ENCODE results near the gene NOP14. TPM values are rescaled to one million over a fixed set of nuclear protein-coding genes. Genes with fewer than 3 reads are reported as not detected.

The NOP14 gene
- total RNA-seq, 4 donors from 2014 or later, result 22.6 to 31.3 (median 24.7) TPM

DNA sequence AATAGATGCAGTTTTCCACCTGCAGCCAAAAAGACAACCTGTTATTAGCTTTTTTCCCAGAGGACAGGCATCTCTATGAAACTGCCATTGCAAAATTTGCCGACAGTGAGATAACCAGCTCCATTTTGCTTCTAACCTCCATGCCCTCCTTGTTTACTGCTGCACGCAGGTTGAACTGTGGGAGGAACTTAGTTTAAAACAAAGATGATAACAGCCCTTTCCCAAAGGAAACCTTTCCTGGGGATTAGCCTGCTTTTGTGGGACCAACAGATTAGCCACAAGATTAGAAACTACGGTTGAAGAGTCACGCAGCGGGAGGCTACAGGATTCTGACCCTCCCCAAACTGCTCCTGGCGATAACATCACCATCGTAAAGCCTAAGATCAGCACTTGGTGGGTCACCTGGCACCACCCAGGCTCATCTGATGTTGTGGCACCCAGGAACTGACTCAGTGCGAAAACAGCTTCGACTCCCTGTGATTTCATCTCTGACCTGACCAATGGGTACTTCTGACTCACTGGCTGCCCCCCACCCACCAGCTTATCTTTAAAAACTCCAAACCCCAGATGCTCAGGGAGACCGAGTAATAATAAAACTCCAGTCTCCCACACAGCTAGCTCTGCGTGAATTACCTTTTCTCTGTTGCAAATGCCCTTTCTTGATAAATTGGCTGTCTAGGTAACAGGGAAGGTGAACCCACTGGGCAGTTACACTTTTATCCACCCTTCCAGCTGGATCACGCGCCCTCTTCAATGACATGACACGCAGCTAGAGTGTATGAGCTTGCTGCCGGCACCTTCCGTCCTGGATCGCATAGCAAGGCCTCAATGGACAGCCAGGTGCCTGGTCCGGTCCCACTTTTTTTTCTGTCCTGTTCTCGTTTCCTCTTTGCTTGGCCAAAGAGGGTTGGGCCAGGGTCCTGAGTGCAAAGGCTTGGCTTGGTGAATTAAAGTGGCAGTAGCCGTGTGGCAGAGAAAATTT, 27.2 kb downstream of the NOP14 start:
- intact Hi-C loops (cut with DNase I), result loop anchor here (5.0 kb wide), 1 partner anchor 174 kb away; no protein-coding TSS in a partner anchor
- H3K4me3 ChIP-seq, result peak overlapping the region; percentile 86 to 97 (median 91)
- H3K36me3 ChIP-seq, result peaks cover 20 to 49% (median 25%) of the 10 kb centered on the region in 3 donors
- peaks cover 35 to 74% (median 47%) of the 10 kb centered on the region in 3 donors for H3K4me1 ChIP-seq
- WGBS, 2 donors, result 54 to 74% methylated on average over 14 to 20 of the region's 20 CpGs
- DNase-seq, result no peak
- TF ChIP-seq CTCF (IDR thresholded peaks at IDR 0.05) (no peak), POLR2A (IDR thresholded peaks at IDR 0.05) (no peak)
- no peaks in the 10 kb centered on the region for H3K27me3 ChIP-seq
- H3K9me3 ChIP-seq, result no peaks in the 10 kb centered on the region
- peak overlapping the region; percentile 93 to 98 (median 95) for H3K27ac ChIP-seq

- TF ChIP-seq CTCF (IDR thresholded peaks at IDR 0.05) (peak in 3 of 6 experiments; percentile 22 to 31 (median 25)), POLR2A (IDR thresholded peaks at IDR 0.05) (peak; percentile 31 to 99 (median 92))
- DNase-seq, result peak; percentile 70
- Histone ChIP-seq H3K36me3 (peaks cover 11 to 49% (median 25%) of the 10 kb centered on the region in 3 donors), H3K4me1 (peaks cover 35 to 81% (median 49%) of the 10 kb centered on the region in 3 donors), H3K27me3 (no peaks in the 10 kb centered on the region), H3K27ac (peak overlapping the region; percentile 93 to 98 (median 95)), H3K9me3 (no peaks in the 10 kb centered on the region), H3K4me3 (peak overlapping the region; percentile 86 to 97 (median 91))
- intact Hi-C loops (cut with DNase I), result loop anchor here (5.0 kb wide), 1 partner anchor 173 kb away; no protein-coding TSS in a partner anchor
- 3 to 20% methylated on average over 1 to 18 of the region's 70 CpGs for WGBS, 2 donors
These were observed 28.1 kb downstream of the NOP14 start for GRCh38 chr4:2934813-2935761.

- no peak for DNase-seq
- intact Hi-C loops (cut with DNase I), result no loop called here
- TF ChIP-seq CTCF (IDR thresholded peaks at IDR 0.05) (no peak), POLR2A (IDR thresholded peaks at IDR 0.05) (no peak)
- H3K27ac ChIP-seq, result peak overlapping the region; percentile 93 to 98 (median 95)
- H3K36me3 ChIP-seq, result peaks cover 4 to 49% (median 23%) of the 10 kb centered on the region in 3 donors
- peak overlapping the region; percentile 86 to 97 (median 91) for H3K4me3 ChIP-seq
- H3K9me3 ChIP-seq, result no peaks in the 10 kb centered on the region
- no peaks in the 10 kb centered on the region for H3K27me3 ChIP-seq
- WGBS, 2 donors, result 0% methylated on average over 2 to 4 of the region's 93 CpGs
- peaks cover 35 to 73% (median 49%) of the 10 kb centered on the region in 3 donors for H3K4me1 ChIP-seq
These were observed 29.0 kb downstream of the NOP14 start for GRCh38 chr4:2934077-2934812.

- no peak for DNase-seq
- intact Hi-C loops (cut with DNase I), result no loop called here
- Histone ChIP-seq H3K27me3 (no peaks in the 10 kb centered on the region), H3K4me1 (peaks cover 35 to 71% (median 49%) of the 10 kb centered on the region in 3 donors), H3K27ac (peak overlapping the region; percentile 93 to 98 (median 95)), H3K4me3 (peak overlapping the region; percentile 86 to 97 (median 91)), H3K9me3 (no peaks in the 10 kb centered on the region), H3K36me3 (peaks cover 3 to 49% (median 21%) of the 10 kb centered on the region in 3 donors)
- 20 to 100% methylated on average over 1 to 2 of the region's 31 CpGs for WGBS, 2 donors
- TF ChIP-seq POLR2A (IDR thresholded peaks at IDR 0.05) (no peak), CTCF (IDR thresholded peaks at IDR 0.05) (no peak)
These were observed 29.6 kb downstream of the NOP14 start for GRCh38 chr4:2933566-2934076.
